GM19397 (cell line): ENCODE data around the gene NR5A2.

Experiments
- ATAC-seq: cut with Tn5 transposase; IDR thresholded peaks from one replicate; pipeline ENCODE4 v1.9.1; 2021; ENCODE audit warnings: mild to moderate bottlenecking, moderate library complexity; ENCODE audit not compliant: unreplicated experiment

The NR5A2 gene

DNA sequence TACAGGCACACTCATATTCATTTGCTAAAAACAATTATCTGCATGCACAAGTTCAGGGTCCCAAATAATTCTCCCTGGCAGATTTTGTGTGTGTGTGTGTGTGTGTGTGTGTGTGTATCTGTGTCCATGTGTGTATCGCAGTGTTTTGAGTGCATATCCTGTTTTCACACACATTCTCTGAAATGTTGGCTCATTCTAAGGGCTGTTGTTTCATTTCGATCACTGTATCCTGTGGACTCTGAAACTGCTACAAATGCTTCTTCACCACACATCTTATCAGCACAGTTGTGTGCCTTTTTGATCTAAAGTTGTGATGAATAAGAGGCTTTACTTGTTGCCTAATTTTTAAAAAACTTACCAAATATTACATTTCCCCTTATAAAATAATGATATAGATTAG is 34.6 kb downstream of the NR5A2 start:
- ATAC-seq, result no peak

DNA sequence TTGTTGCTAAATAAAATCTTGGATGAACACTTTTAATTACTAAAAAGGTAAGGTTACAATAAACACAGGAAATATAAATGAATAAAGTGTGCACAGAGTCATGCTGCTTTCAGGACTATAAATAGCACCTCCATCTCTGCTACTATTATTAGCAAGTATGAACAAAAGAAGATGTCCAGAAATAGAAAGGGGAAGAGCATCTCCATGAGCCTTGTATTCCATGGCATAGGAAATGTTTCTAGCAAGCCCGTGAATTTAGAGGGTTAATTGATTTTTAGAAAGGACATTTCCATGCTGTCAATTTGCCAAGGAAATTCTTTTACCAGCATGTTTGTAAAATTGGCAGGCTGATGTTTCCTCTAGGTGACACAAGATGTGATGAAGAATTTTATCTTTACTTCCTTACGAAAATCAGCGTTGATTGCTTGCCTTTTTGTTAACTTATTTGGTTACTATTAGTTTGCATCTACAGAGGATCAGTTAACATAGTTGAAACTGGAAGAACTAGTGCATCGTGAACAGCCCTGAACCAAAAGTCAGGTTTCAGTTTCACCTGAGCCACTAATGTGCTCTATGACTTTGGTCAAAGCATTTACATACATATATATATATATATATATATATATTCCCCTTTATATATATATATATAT is 45.3 kb downstream of the NR5A2 start:
- ATAC-seq, result peak; percentile 83

DNA sequence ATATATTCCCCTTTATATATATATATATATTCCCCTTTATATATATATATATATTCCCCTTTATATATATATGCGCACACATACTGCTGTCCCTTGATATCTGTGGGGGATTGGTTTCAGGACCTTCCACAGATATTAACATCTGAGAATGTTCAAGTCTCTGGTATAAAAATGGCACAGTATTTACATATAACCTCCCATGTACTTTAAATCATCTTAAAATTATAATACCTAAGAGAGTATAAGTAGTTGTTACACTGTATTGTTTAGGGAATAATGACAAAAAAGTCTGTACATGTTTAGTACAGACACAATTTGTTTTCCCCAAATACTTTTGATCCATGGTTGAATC is 45.8 kb downstream of the NR5A2 start:
- ATAC-seq, result no peak

DNA sequence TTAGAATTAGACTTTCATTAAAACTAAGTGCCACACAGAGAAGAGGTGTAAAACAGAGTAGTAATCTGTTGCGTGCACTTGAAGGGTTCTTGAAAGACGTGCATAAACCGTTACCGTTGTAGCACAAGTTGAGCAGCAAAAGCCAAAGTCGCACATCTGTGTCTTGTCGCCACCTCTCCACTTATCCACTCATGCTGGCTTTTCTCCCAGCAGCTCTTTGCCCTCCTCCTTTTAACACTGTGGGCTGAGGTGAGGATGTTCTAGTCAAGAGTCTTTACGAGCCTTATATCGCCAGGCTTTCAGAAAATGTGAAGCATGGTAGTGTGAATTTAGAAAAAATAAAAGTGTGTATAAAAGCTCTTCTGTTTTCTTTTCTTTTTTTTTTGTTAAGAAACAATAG is 48.0 kb downstream of the NR5A2 start:
- ATAC-seq, result no peak

DNA sequence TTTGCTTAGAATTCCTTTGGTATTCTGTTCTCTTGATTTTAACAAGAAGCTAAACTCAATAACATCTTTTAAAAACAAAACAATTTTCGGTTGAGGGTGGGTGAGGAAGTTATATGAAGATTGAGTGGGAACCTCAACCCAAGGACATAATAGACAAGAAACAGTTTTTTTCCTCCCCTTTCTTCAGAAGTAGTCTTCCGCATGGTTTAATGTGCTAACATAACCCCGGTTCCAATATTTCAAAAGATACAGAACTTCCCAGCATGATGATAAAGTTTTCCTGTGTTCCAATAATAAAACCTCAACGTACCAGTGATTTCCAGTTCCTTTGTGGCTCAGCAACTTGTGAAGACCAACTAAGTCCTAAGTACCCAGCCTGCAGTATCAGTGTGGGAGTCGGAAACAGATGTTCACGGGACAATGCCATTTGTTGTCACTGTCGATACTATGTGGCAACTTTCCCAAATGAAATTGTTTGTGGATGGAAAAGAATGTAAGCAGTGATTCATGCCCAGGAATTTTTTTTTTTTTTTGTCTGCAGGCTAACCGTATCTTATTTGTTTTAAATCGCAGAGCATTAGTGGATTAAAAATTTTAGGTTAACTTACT is 48.5 kb downstream of the NR5A2 start:
- no peak for ATAC-seq

DNA sequence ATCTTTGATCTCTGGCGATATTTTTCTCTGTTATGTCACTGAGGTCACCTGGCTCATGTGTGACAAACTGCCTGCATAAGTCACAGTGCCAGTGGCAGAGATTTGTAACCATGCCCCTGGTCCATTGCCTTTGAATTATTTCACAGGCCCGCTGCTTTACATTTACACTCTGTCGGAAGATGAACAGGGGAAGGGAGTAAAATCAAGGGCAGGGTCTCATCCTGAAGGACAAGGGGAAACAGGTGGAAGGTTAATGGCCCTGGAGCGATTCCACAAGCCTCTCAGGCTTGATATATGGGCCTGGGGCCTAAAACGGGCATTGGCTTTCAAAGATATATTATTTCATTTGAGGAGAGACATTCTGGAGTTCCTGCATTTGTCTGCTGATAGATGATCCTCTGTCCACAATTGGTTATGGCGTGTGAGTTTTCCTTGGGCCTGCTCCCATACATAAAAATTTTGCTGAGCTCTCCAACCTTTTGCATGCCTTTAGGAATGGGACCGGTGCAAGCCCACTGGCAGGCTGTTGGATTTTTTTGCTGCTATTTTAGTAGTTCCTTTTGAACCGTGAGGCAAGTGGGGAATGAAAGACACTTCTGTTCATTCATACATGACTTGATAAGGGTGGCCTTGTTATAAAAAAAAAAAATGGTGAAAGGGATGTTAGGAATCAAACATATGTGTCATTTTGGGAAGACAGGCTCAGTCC is 51.9 kb downstream of the NR5A2 start:
- no peak for ATAC-seq

DNA sequence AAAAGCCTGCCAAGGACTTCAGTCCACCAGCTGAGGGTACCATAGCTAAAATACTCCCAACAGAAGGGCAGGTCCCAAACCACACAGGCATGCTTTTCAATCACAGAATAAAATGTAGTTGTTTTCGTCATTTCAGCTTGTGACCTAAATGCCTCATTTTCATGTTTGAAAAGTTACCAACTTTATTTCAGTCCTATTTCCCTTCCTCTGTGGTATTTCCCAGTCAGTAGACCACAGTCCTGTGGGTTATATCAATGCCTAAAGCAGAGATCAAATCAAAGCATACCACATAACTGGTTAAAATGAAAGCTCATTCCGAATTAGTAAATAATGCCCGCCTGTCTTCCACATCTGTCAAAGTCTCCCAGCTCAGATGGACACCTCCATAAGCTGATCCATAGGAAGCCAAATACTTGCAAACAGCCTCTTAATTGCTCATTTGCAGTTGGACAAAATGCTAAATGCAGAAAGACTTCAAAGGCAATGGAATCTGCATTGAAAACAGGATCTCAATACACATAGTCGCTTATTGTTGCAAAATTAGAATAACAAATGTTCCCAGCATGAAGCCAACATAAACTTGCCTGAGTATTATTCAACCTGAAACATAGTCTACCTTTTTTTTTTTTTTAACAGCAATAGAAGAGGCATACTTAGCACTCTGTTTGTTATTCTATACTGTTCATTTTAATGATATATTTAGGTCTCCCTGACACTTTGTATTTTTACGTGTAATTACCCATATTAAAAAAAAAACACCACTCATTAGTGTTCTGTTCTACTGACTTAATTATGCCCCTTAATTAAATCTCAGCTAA is 53.9 kb downstream of the NR5A2 start:
- no peak for ATAC-seq

DNA sequence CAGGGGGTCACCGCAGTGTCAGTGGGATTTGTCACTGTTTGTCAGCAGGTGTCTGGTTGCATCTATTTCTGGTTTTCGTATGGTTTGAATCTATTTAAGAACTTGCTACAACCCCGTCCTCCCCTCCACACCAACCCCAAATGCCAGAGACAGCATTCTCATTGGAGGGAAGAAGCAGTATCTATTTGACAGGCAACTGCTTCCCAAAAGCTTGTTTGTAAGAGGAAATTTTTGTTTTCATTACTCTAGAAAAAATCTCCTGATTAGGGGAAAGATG is 54.4 kb downstream of the NR5A2 start:
- no peak for ATAC-seq

DNA sequence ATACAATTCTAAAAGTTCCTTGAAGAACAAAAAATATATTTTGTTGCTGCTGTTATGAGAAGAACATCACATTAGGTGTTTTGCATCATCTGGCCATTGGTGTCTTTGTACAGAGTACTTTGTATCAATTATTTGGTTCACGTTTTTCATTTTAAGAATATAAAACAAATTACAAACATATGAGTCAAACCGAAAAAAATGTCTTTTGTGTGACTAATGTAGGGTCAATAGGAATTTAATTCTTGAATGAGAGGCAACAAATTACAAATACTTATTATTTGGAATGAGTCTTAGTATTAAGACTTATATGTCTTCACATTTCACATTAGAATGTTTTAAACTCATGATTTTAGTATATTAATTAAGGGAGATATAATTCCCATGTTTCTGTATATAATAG is 54.8 kb downstream of the NR5A2 start:
- no peak for ATAC-seq

DNA sequence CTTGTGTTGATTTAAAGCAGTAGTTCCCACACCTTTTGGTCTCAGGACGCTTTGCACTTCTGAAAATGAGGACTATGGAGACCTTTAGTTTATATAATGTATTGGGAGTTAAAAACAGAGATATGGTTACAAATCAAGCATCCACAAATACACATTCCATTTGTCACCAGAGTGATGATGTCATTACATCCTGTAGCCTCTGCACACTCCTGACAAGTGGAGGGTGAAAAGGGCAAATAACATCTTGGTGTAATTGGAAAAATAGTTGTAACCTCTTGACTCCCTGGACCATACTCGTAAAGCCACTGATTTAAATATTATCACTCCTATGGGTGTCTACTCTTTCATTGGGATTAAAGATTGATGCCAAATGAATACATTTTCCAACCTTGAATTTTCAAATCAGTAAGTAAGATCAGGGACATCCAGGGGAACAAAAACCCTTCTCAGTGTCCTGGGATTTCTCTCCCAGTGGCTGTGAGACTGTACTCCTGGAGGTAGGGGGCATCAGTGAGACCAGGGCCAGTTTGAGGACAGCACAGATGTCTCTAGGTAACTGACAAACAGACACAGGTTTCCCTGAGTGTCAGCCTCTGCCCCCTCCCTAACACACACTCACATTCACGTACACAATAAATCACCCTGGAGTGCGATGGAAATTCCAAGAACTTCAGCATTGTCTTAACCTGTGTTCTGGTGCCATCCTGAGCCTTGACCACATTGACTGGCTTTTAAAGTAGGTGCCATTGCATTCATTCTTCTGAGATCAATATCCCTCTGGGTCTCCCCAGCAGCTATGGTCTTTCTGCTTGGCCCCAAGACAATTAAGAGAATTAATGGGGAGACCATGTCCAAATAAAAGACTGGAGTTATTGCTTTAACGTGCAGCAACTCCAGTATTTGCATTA is 63.0 kb downstream of the NR5A2 start:
- no peak for ATAC-seq

DNA sequence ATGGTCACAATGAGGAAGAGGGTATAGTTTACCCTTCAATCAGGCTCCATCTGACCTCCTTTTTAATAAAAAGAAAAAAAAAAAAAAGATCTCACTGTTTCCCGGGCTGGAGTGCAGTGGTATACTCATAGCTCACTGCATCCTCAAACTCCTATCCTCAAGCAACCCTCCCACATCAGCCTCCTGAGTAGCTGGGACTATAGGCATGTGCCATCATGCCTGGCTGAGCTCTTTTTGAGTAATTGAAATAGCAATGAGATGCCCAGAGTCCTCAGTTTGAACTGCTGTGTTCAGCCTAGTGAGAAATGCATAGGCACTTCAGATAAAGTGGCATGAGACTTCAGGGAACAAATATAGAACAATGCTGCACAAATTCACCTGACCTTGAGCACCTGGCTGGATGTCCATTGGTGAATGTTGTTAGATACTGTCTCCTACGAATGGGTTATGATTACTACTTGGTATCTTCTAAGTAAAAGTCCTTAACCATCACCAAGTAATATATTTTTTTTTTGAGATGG is 67.6 kb downstream of the NR5A2 start:
- no peak for ATAC-seq

DNA sequence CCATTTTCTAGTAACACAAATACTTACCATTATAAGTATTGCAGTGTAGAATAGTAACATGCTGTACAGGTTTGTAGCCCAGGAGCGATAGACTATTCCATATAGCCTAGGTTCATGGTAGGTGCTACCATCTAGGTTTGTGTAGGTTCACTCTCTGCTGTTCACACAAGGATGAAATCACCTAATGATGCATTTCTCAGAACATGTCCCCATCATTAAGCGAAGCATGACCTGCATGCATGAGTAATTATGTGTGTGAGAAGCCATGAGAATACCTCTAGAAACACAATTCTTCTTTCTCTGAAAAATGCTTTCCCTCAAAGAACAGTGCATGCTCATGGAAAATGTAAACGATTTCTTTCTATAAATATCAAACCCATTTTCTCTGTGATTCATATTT is 69.3 kb downstream of the NR5A2 start:
- no peak for ATAC-seq

DNA sequence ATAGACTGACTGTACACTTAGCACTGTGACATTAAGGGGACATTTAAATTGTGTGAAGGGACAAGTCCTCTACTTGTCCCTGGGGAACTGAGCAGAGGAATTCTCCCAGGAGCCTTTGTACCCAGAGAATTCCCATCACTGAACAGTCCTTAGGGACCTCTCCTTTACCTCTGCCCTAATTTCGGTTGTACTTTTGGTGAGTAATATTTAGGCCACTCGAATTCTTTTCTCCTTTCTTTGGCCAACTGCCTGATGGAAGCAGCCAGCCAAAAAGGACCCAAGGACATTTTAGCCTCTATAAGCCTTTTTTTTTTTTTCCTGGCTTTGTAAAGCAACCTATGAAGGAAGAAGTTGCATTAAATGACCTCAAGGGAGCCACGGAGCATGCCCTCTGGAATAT is 71.5 kb downstream of the NR5A2 start:
- no peak for ATAC-seq

DNA sequence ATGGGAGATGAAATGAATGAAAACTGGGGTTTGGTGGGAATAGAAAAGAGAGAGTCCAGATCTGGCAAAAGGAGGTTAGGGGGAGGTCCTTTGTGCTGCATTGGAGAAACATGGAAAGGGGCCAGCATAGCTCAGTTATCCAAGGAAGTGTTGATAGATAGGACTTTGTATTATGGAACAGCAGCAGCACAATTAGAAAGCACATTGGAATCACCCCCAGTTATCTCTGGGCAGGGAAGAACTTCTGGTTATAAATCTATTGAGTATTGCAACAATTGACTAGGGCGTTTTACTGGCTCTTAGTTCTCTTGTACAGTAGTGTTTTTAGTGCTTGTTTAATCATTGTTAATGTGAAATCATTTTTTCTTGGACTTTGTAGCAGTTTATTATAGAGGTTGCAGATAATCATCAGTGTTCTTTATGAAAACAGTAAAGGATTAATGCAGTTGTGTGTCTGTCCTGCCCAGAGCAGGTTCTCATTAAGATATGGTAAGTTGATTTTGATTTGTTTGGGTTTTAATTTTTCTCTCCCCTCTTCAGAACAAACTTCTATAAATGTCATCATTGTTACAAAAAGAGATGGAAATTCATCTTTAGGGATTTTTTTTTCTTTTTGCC is 76.6 kb downstream of the NR5A2 start:
- ATAC-seq, result no peak

DNA sequence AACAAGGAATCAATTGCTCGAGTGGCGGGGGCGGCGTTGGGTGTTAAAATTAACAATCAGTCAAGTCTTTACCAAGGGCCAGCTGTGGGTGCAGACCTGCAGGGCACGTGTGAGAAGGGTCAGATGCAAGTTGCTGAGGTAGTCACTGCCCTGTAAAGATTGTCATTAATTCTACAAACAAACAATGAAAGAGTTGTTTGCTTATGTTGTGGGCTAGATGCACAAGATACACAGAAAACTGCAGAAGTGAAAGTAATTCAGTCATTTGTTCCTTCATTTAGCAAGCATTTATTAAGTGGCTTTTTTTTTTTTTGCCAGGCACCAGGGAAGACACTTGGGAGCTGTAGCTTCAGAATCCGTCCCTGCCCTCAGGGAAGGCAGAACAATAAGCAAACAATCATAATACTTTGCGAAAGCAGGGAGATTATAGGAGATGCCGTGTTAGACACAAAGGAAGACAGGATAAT is 79.5 kb downstream of the NR5A2 start:
- no peak for ATAC-seq

DNA sequence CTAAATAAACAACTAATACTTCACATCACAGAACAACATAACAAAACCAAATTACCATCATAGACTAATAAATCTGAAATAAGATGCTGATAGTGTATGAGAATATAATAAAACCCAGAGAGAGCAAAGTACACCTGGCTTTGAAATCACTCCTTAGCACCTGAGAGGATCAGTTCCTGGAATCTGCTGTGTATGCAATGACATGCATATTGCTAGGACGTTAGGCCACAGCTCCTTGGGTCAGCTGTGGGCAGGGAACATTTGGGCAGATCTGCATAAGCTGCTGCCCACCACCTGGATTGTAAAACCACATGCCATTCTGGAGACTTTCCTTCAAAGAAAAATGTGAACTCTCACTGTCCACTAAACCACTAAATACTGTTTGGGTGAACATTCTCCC is 81.1 kb downstream of the NR5A2 start:
- no peak for ATAC-seq

DNA sequence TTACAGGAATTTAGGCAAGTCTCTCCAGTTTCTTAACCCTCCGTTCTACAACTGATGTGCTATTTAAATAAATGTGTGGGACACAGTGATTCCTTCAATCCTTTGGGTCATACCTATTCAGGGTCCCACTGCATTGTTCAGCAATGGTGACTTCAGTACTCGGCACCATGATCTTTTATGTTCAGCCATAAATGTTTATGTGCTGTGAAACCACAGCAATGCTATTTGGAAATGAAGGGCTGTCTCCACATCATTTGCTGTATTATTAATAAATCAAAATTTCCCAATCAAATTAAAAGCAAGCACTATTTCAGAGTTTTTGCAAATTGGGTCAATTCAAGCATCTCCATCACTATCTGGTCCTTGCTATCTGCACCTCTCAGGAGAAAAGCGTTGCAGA is 84.8 kb downstream of the NR5A2 start:
- ATAC-seq, result no peak

DNA sequence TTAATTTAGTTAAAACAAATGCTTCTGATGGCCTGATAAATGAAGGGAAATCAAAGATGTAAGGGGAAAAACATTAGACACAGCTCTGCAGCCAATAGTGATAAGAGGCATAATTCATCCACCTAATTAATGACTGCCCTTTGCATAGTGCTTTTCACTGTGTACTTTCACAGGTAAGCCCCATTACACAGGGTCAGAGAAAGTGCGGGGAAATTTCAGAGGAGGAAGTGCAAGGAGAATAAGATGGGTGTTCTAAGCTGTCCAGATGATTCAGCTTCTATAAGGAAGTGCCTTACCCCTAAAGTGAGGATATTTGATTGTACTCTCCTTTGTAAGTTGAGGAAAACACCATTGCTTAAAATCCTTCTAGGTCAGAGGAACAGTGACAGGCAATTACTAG is 88.0 kb downstream of the NR5A2 start:
- no peak for ATAC-seq

DNA sequence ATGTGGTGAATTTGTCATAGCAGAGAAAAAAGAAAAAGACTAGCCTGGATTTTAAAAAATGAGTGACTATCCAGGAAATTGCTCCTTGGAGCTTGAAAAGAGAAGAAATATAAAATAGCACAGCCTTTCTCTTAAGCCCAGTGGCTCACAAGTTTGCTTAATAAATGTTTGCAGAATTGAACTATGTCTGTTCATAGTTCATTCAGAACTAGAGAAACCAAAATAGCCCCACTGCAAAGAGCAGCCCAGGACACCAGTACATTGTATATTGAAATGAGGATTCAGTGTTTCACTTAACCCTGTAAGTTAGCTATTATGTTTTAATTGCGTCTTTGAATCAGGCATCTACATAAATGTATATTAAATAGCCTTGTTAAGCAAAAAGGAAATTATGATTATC is 88.8 kb downstream of the NR5A2 start:
- no peak for ATAC-seq
